Measurements from ENCODE around the gene KIF5A. TPM values are rescaled to one million over a fixed set of nuclear protein-coding genes. Genes with fewer than 3 reads are reported as not detected.

The KIF5A gene
- total RNA-seq, 3 donors from 2014 or later (not counting 1 experiment from before 2014, with no cell fraction given), result 0.09 to 0.40 (median 0.16) TPM

DNA sequence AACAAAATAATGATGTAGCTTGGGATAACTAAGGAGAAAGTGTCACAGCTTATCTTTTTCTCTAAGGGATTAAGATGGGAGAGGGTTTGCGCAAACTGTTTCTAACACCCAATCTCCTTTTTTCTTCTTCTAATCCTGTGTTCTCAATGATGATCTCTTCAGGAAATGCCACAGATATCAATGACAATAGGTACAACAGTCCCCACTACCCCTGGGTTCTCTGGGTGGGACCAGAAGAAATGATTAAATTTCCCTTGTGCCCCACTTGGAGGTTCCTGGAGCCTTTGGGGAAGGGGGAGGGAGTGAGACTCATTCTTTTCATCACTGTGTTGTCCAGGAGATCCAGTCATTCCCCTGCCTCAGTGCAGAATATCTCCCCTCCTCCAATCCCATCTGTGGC is 32.6 kb downstream of the KIF5A start:
- TF ChIP-seq, protein P1, sequence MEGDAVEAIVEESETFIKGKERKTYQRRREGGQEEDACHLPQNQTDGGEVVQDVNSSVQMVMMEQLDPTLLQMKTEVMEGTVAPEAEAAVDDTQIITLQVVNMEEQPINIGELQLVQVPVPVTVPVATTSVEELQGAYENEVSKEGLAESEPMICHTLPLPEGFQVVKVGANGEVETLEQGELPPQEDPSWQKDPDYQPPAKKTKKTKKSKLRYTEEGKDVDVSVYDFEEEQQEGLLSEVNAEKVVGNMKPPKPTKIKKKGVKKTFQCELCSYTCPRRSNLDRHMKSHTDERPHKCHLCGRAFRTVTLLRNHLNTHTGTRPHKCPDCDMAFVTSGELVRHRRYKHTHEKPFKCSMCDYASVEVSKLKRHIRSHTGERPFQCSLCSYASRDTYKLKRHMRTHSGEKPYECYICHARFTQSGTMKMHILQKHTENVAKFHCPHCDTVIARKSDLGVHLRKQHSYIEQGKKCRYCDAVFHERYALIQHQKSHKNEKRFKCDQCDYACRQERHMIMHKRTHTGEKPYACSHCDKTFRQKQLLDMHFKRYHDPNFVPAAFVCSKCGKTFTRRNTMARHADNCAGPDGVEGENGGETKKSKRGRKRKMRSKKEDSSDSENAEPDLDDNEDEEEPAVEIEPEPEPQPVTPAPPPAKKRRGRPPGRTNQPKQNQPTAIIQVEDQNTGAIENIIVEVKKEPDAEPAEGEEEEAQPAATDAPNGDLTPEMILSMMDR (IDR thresholded peaks at IDR 0.05), result no peak
- peaks cover 6% of the 10 kb centered on the region for H3K36me3 Mint-ChIP-seq
- no peak overlapping the region for H3K4me3 Mint-ChIP-seq

DNA sequence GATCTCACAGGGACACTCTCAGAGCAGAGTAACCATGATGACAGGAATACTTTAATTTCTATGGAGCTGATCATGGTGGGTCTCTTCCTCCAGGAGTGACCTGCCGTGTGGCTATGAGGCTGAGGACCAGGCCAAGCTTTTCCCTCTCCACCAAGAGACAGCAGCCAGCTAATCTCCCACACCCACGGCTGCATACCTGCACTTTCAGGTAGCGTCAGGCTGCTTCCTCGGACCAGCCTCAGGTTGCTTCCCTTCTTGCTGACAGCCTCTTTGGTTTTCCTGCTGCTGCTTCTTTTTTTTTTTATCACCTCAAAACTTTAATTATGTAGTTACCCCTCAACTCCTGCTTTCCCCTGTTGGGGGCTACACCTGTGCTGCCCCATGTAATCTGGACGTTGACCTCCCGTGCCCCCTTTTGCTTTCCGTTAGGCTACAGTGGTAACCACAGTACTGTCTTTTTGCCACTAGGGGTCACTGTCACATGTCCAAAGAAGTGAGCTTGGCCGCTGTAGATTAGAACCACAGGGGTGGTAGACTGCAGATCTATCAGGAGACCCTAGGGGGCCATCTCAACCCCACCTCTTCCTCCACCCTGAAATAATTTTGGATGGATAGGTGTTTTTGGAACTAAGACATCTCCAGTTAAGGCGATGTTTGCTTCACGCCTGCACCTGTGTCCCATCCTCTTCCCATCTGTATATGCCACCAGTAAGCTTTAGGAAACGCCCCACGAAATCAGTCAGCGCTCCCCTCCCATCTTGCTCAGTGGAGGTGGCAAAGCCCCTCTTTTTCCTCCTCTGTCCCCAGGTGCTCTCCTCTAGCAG is 33.4 kb downstream of the KIF5A start:
- peaks cover 13 to 20% of the 10 kb centered on the region in 2 donors for H3K27me3 Mint-ChIP-seq (ENCODE audit: low read depth in 2 of 2)
- intact Hi-C loops (cut with micrococcal nuclease), result loop anchor here (1.0 to 2.0 kb wide), 4 partner anchors 38 to 322 kb away; partner anchors contain the start of gene B4GALNT1
- peak overlapping the region in 1 of 2 donors; percentile 24 for H3K27ac Mint-ChIP-seq
- 50% methylated on average over 13 of the region's 13 CpGs for WGBS (ENCODE audit: insufficient coverage)
- Histone ChIP-seq H3K27me3 (ENCODE audit: control insufficient read depth, insufficient read depth, low read length) (peaks cover 2% of the 10 kb centered on the region), H3K9me3 (ENCODE audit: control insufficient read depth, insufficient read depth, low read length) (no peaks in the 10 kb centered on the region), H3K27ac (ENCODE audit: low read length) (no peak overlapping the region), H3K36me3 (ENCODE audit: control insufficient read depth, insufficient read depth, low read length) (no peaks in the 10 kb centered on the region), H3K4me1 (ENCODE audit: control insufficient read depth, insufficient read depth, low read length) (no peaks in the 10 kb centered on the region), H3K4me3 (ENCODE audit: low read length) (no peak overlapping the region)
- H3K36me3 Mint-ChIP-seq, result peaks cover 6% of the 10 kb centered on the region
- H3K4me3 Mint-ChIP-seq, result no peak overlapping the region
- H3K9me3 Mint-ChIP-seq, result no peaks in the 10 kb centered on the region
- TF ChIP-seq, protein P1 (IDR thresholded peaks at IDR 0.05), result peak; percentile 90
- ATAC-seq, result peak; percentile 99 to 100 (median 100)
- H3K4me1 Mint-ChIP-seq, result peaks cover 8 to 9% of the 10 kb centered on the region in 2 donors
- DNase-seq, result peak; percentile 45 to 90

More for the DNA sequence above, 32.6 kb downstream of the KIF5A start:
- intact Hi-C loops (cut with micrococcal nuclease), result loop anchor here (2.0 kb wide), 2 partner anchors 50 to 110 kb away; partner anchors contain the start of gene B4GALNT1
- peaks cover 13 to 20% of the 10 kb centered on the region in 2 donors for H3K27me3 Mint-ChIP-seq (ENCODE audit: low read depth in 2 of 2)
- H3K9me3 Mint-ChIP-seq, result no peaks in the 10 kb centered on the region
- peaks cover 8 to 9% of the 10 kb centered on the region in 2 donors for H3K4me1 Mint-ChIP-seq
- ATAC-seq (no peak), DNase-seq (no peak)
- Histone ChIP-seq H3K4me1 (ENCODE audit: control insufficient read depth, insufficient read depth, low read length) (no peaks in the 10 kb centered on the region), H3K4me3 (ENCODE audit: low read length) (no peak overlapping the region), H3K27ac (ENCODE audit: low read length) (no peak overlapping the region), H3K9me3 (ENCODE audit: control insufficient read depth, insufficient read depth, low read length) (no peaks in the 10 kb centered on the region), H3K27me3 (ENCODE audit: control insufficient read depth, insufficient read depth, low read length) (no peaks in the 10 kb centered on the region), H3K36me3 (ENCODE audit: control insufficient read depth, insufficient read depth, low read length) (no peaks in the 10 kb centered on the region)
- H3K27ac Mint-ChIP-seq, result no peak overlapping the region
- WGBS (ENCODE audit: insufficient coverage), result no CpG with 5 or more reads among the region's 1 CpG

DNA sequence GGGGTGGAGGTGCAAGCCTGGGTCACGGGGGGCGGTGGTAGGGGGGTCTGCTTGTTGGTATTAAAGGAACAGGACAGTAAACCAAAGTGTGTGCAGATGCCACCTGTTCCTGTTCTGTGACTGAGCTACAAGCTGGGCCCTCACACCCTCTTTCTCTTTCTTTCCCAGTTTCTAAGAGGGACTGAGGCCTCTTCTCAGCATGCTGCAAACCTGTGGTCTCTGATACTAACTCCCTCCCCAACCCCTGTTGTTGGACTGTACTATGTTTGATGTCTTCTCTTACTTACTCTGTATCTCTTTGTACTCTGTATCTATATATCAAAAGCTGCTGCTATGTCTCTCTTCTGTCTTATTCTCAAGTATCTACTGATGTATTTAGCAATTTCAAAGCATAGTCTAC is 34.2 kb downstream of the KIF5A start:
- ATAC-seq, result no peak
- TF ChIP-seq, protein P1 (IDR thresholded peaks at IDR 0.05), result no peak
- H3K4me1 Mint-ChIP-seq, result peaks cover 8 to 9% of the 10 kb centered on the region in 2 donors
- no peaks in the 10 kb centered on the region for H3K9me3 Mint-ChIP-seq
- H3K4me1 ChIP-seq (ENCODE audit: control insufficient read depth, insufficient read depth, low read length), result no peaks in the 10 kb centered on the region
- no peak for DNase-seq
- H3K27ac Mint-ChIP-seq, result no peak overlapping the region
- peaks cover 13 to 20% of the 10 kb centered on the region in 2 donors for H3K27me3 Mint-ChIP-seq (ENCODE audit: low read depth in 2 of 2)
- no peaks in the 10 kb centered on the region for H3K9me3 ChIP-seq (ENCODE audit: control insufficient read depth, insufficient read depth, low read length)
- no peak overlapping the region for H3K4me3 ChIP-seq (ENCODE audit: low read length)
- intact Hi-C loops (cut with micrococcal nuclease), result no loop called here
- no peak overlapping the region for H3K27ac ChIP-seq (ENCODE audit: low read length)
- H3K36me3 Mint-ChIP-seq, result peaks cover 6% of the 10 kb centered on the region
- no peak overlapping the region for H3K4me3 Mint-ChIP-seq
- no peaks in the 10 kb centered on the region for H3K36me3 ChIP-seq (ENCODE audit: control insufficient read depth, insufficient read depth, low read length)
- peaks cover 3% of the 10 kb centered on the region for H3K27me3 ChIP-seq (ENCODE audit: control insufficient read depth, insufficient read depth, low read length)
- WGBS (ENCODE audit: insufficient coverage), result 97% methylated on average over 2 of the region's 2 CpGs
